Endothelial cell (in vitro differentiated cells): ENCODE results near the gene TM9SF1. TPM values are rescaled to one million over a fixed set of nuclear protein-coding genes. Genes with fewer than 3 reads are reported as not detected.

ENCODE experiments used
- DNase-seq: peaks from one replicate; pipeline ENCODE4 v3.0.0; 2021; ENCODE audit warnings: low spot score
- H3K27ac Mint-ChIP-seq: one replicate; pipeline ENCODE4 v1.8.0; 2021; ENCODE audit warnings: mixed read lengths, inconsistent platforms; ENCODE audit not compliant: unreplicated experiment
- H3K27me3 Mint-ChIP-seq: one replicate; pipeline ENCODE4 v1.8.0; 2021; ENCODE audit warnings: mild to moderate bottlenecking, moderate library complexity, mixed read lengths, inconsistent platforms; ENCODE audit not compliant: unreplicated experiment
- H3K36me3 Mint-ChIP-seq: one replicate; pipeline ENCODE4 v1.8.0; 2021; ENCODE audit warnings: mild to moderate bottlenecking, low read depth, mixed read lengths, inconsistent platforms; ENCODE audit not compliant: unreplicated experiment
- H3K4me1 Mint-ChIP-seq: one replicate; pipeline ENCODE4 v1.8.0; 2021; ENCODE audit warnings: mild to moderate bottlenecking, mixed read lengths, inconsistent platforms; ENCODE audit not compliant: unreplicated experiment
- H3K4me3 Mint-ChIP-seq: one replicate; pipeline ENCODE4 v1.8.0; 2021; ENCODE audit warnings: mild to moderate bottlenecking, mixed read lengths, inconsistent platforms; ENCODE audit not compliant: unreplicated experiment
- H3K9me3 Mint-ChIP-seq: one replicate; pipeline ENCODE4 v1.8.0; 2021; ENCODE audit warnings: mixed read lengths, inconsistent platforms; ENCODE audit not compliant: unreplicated experiment
- CTCF ChIP-seq: fragments of 200-600 bp; sonication (generic); IDR thresholded peaks from one replicate; pipeline ENCODE4 v1.5.0; 2021; ENCODE audit warnings: antibody characterized with exemption; ENCODE audit not compliant: unreplicated experiment
- total RNA-seq: library from RNA; stranded (reverse); fragmentation: NEBNext Ultra II Directional; extraction: Animal tissue kit (Norgen Biotek cat#: 25700); gene quantifications from one replicate; pipeline ENCODE4 v1.2.1, GENCODE V29; 2021; ENCODE audit not compliant: unreplicated experiment

Gene TM9SF1
- total RNA-seq, 1 donor from 2014 or later: 41.8 TPM

GRCh38 chr14:24235804-24236688 is 40.8 kb upstream of the TM9SF1 start:
- Mint-ChIP-seq H3K4me1 (peaks cover 17% of the 10 kb centered on the region), H3K4me3 (peak overlapping the region; percentile 40)

GRCh38 chr14:24234095-24235005 is 39.1 kb upstream of the TM9SF1 start:
- Mint-ChIP-seq H3K4me3 (peak overlapping the region; percentile 80), H3K9me3 (no peaks in the 10 kb centered on the region), H3K36me3 (peaks cover 32% of the 10 kb centered on the region), H3K4me1 (peaks cover 18% of the 10 kb centered on the region), H3K27ac (no peak overlapping the region), H3K27me3 (peaks cover 2% of the 10 kb centered on the region)
- no peak for TF ChIP-seq CTCF
- DNase-seq: no peak

More at GRCh38 chr14:24235804-24236688, 40.8 kb upstream of the TM9SF1 start:
- DNase-seq: no peak
- no peak overlapping the region for H3K27ac Mint-ChIP-seq
- H3K27me3 Mint-ChIP-seq: peaks cover 6% of the 10 kb centered on the region
- no peak for TF ChIP-seq CTCF
- H3K36me3 Mint-ChIP-seq: peaks cover 42% of the 10 kb centered on the region
- no peaks in the 10 kb centered on the region for H3K9me3 Mint-ChIP-seq

- no peak for DNase-seq
- H3K4me1 Mint-ChIP-seq: peaks cover 18% of the 10 kb centered on the region
- TF ChIP-seq CTCF: no peak
- peaks cover 32% of the 10 kb centered on the region for H3K36me3 Mint-ChIP-seq
- H3K9me3 Mint-ChIP-seq: no peaks in the 10 kb centered on the region
- peak overlapping the region; percentile 94 for H3K27ac Mint-ChIP-seq
- peak overlapping the region; percentile 98 for H3K4me3 Mint-ChIP-seq
- H3K27me3 Mint-ChIP-seq: peaks cover 2% of the 10 kb centered on the region
These were observed 38.3 kb upstream of the TM9SF1 start for GRCh38 chr14:24233538-24233866.

- TF ChIP-seq CTCF: no peak
These were observed 37.6 kb upstream of the TM9SF1 start, which contains the start of gene GMPR2 for GRCh38 chr14:24232645-24233537. Gene GMPR2 (plus strand): TSS chr14:24232929. CDS start chr14:24233254, 325 bp downstream.

More at GRCh38 chr14:24232645-24233537, 37.6 kb upstream of the TM9SF1 start, which contains the start of gene GMPR2:
- Mint-ChIP-seq H3K36me3 (peaks cover 27% of the 10 kb centered on the region), H3K9me3 (no peaks in the 10 kb centered on the region), H3K4me3 (peak within 1 kb of the TSS; percentile 98), H3K27ac (peak within 1 kb of the TSS; percentile 94), H3K4me1 (peaks cover 18% of the 10 kb centered on the region), H3K27me3 (peaks cover 2% of the 10 kb centered on the region)
- no peak for DNase-seq
